ENCODE results near the gene NR1D1.

NR1D1 gene

GRCh38 chr17:40061609-40062038, 38.8 kb downstream of the NR1D1 start:
- no peak for TF ChIP-seq ZNF274 (IDR thresholded peaks at IDR 0.05; ENCODE audit: low read depth, low read length)
- H3K4me3 ChIP-seq (ENCODE audit: low read length) = no peak overlapping the region

GRCh38 chr17:40060887-40061608, 39.3 kb downstream of the NR1D1 start:
- TF ChIP-seq ZNF274 (IDR thresholded peaks at IDR 0.05; ENCODE audit: low read depth, low read length) = no peak
- no peak overlapping the region for H3K4me3 ChIP-seq (ENCODE audit: low read length)

- no peak for TF ChIP-seq ZNF274 (IDR thresholded peaks at IDR 0.05; ENCODE audit: low read depth, low read length)
- H3K4me3 ChIP-seq (ENCODE audit: low read length) = no peak overlapping the region
These were observed 40.5 kb downstream of the NR1D1 start for GRCh38 chr17:40059729-40060475.

- H3K4me3 ChIP-seq (ENCODE audit: low read length) = no peak overlapping the region
- TF ChIP-seq ZNF274 (IDR thresholded peaks at IDR 0.05; ENCODE audit: low read depth, low read length) = no peak
These were observed 41.5 kb downstream of the NR1D1 start for GRCh38 chr17:40058865-40059264.

GRCh38 chr17:40058186-40058784, 42.1 kb downstream of the NR1D1 start:
- H3K4me3 ChIP-seq (ENCODE audit: low read length) = no peak overlapping the region
- no peak for TF ChIP-seq ZNF274 (IDR thresholded peaks at IDR 0.05; ENCODE audit: low read depth, low read length)

GRCh38 chr17:40056379-40057015, 43.9 kb downstream of the NR1D1 start:
- H3K4me3 ChIP-seq (ENCODE audit: low read length) = no peak overlapping the region
- TF ChIP-seq ZNF274 (IDR thresholded peaks at IDR 0.05; ENCODE audit: low read depth, low read length) = no peak
